A673 (cell line): ENCODE results near the gene DCHS2. TPM values are rescaled to one million over a fixed set of nuclear protein-coding genes. Genes with fewer than 3 reads are reported as not detected.
A peak's percentile ranks its signal among the peaks of the same experiment; 100 is the strongest.

ENCODE experiments used
- BruUV-seq: library from RNA; stranded (reverse); fragments of 400-500 nt; replicated peaks from 2 replicates; lab custom pipeline; 2021; lab: Mats Ljungman, UMichigan
- CTCF ChIA-PET: fragments of 300-600 bp; sonication (Branson Sonifier 250); formaldehyde crosslinking; loops from one replicate; lab custom pipeline; 2022; ENCODE audit warnings: antibody characterized with exemption; lab: Charles Lee
- POLR2A ChIA-PET: fragments of 300-600 bp; sonication (Branson Sonifier 250); formaldehyde crosslinking; loops from one replicate; lab custom pipeline; 2022; ENCODE audit warnings: antibody characterized with exemption; ENCODE audit not compliant: low non-redundant PET; lab: Charles Lee
- DNase-seq: peaks from one replicate; pipeline ENCODE4 v3.0.0-alpha.2; 2015; ENCODE audit warnings: low spot score
- H3K27ac ChIP-seq: fragments of 200-600 bp; sonication (generic); 2 replicates; pipeline ENCODE4 v1.5.1; 2016; ENCODE audit warnings: mixed run types, low read depth, mild to moderate bottlenecking, mixed read lengths, antibody characterized with exemption, low read length; ENCODE audit not compliant: poor library complexity, severe bottlenecking
- H3K27me3 ChIP-seq: fragments of 200-600 bp; sonication (generic); replicated peaks from 2 replicates; pipeline ENCODE4 v1.6.1; 2017; ENCODE audit warnings: mixed run types, low read depth, mild to moderate bottlenecking, mixed read lengths, antibody characterized with exemption, low read length; ENCODE audit not compliant: insufficient read depth, poor library complexity
- H3K36me3 ChIP-seq: fragments of 200-600 bp; sonication (generic); 2 replicates; pipeline ENCODE4 v1.6.1; 2016; ENCODE audit warnings: mixed run types, mild to moderate bottlenecking, mixed read lengths, antibody characterized with exemption, low read length; ENCODE audit not compliant: insufficient read depth, poor library complexity, severe bottlenecking
- H3K4me1 ChIP-seq: fragments of 200-600 bp; sonication (generic); 2 replicates; pipeline ENCODE4 v1.6.1; 2017; ENCODE audit warnings: mixed run types, mild to moderate bottlenecking, mixed read lengths, antibody characterized with exemption, low read length; ENCODE audit not compliant: insufficient read depth, poor library complexity, severe bottlenecking
- H3K4me3 ChIP-seq: fragments of 200-600 bp; sonication (generic); 2 replicates; pipeline ENCODE4 v1.5.1; 2016; ENCODE audit warnings: low read depth, mixed run types, mild to moderate bottlenecking, mixed read lengths, low read length; ENCODE audit not compliant: poor library complexity, severe bottlenecking
- H3K9me3 ChIP-seq: fragments of 200-600 bp; sonication (generic); 2 replicates; pipeline ENCODE4 v1.6.1; 2016; ENCODE audit warnings: mixed run types, low read depth, mild to moderate bottlenecking, mixed read lengths, antibody characterized with exemption, low read length; ENCODE audit not compliant: poor library complexity, severe bottlenecking
- CTCF ChIP-seq: fragments of 300-800, 200-600 bp; sonication (generic); conservative IDR thresholded peaks from 2 replicates; pipeline ENCODE4 v1.5.1; 2017; ENCODE audit warnings: low read depth, mild to moderate bottlenecking, antibody characterized with exemption, low read length, moderate library complexity, mixed read lengths
- EZH2 ChIP-seq: fragments of 200-600 bp; sonication (generic); IDR thresholded peaks from 2 replicates; pipeline ENCODE4 v1.6.1; 2017; ENCODE audit warnings: borderline replicate concordance, low read depth, mild to moderate bottlenecking, mixed read lengths, antibody characterized with exemption, low read length; ENCODE audit not compliant: poor library complexity, severe bottlenecking
- intact Hi-C: fragments of 100-400 bp; cut with micrococcal nuclease; formaldehyde crosslinking; loops from one replicate; pipeline ENCODE4 v1.10.0; 2022; ENCODE audit not compliant: unreplicated experiment
- total RNA-seq: library from RNA; stranded (reverse); gene quantifications from 2 replicates; pipeline ENCODE4 v1.2.3, GENCODE V29; 2021

Gene DCHS2
- total RNA-seq, 1 experiment from 2014 or later, result 0.58 TPM

- ChIA-PET POLR2A (no interaction called here), CTCF (no interaction called here)
- no TSS peak for BruUV-seq
- no peaks in the 10 kb centered on the region for H3K36me3 ChIP-seq
- H3K4me1 ChIP-seq, result no peaks in the 10 kb centered on the region
- no peaks in the 10 kb centered on the region for H3K9me3 ChIP-seq
- intact Hi-C loops, result no loop called here
- H3K27me3 ChIP-seq, result no peaks in the 10 kb centered on the region
- no peak overlapping the region for H3K4me3 ChIP-seq
- no peak overlapping the region for H3K27ac ChIP-seq
- no peak for TF ChIP-seq CTCF
- no peak for TF ChIP-seq EZH2
- no peak for DNase-seq
These were observed 214.4 kb downstream of the DCHS2 start for GRCh38 chr4:154277172-154277571.

GRCh38 chr4:154276496-154276895 is 215.1 kb downstream of the DCHS2 start:
- CTCF ChIA-PET, result no interaction called here

GRCh38 chr4:154254999-154255398 is 236.6 kb downstream of the DCHS2 start:
- ChIA-PET CTCF (no interaction called here), POLR2A (no interaction called here)
- intact Hi-C loops, result no loop called here
- no peak overlapping the region for H3K4me3 ChIP-seq
- DNase-seq, result no peak
- no TSS peak for BruUV-seq
- H3K36me3 ChIP-seq, result no peaks in the 10 kb centered on the region
- no peaks in the 10 kb centered on the region for H3K4me1 ChIP-seq
- no peaks in the 10 kb centered on the region for H3K9me3 ChIP-seq
- H3K27ac ChIP-seq, result no peak overlapping the region
- peak; percentile 45; the same call in 1 of the 2 replicates for TF ChIP-seq CTCF
- TF ChIP-seq EZH2, result no peak
- H3K27me3 ChIP-seq, result no peaks in the 10 kb centered on the region

More at GRCh38 chr4:154276496-154276895, 215.1 kb downstream of the DCHS2 start:
- POLR2A ChIA-PET, result no interaction called here
- intact Hi-C loops, result no loop called here
- no TSS peak for BruUV-seq
- no peaks in the 10 kb centered on the region for H3K36me3 ChIP-seq
- no peak for DNase-seq
- no peaks in the 10 kb centered on the region for H3K9me3 ChIP-seq
- no peaks in the 10 kb centered on the region for H3K27me3 ChIP-seq
- no peaks in the 10 kb centered on the region for H3K4me1 ChIP-seq
- H3K4me3 ChIP-seq, result no peak overlapping the region
- no peak for TF ChIP-seq CTCF
- no peak for TF ChIP-seq EZH2
- H3K27ac ChIP-seq, result no peak overlapping the region
